GM18498 (cell line): Measurements from ENCODE around the gene TFB1M.

Source experiments
- ATAC-seq: cut with Tn5 transposase; IDR thresholded peaks from one replicate; pipeline ENCODE4 v1.9.1; 2021; ENCODE audit warnings: mild to moderate bottlenecking, moderate library complexity; ENCODE audit not compliant: unreplicated experiment

TFB1M gene

GRCh38 chr6:155212616-155213380, 101.5 kb downstream of the TFB1M start:
- no peak for ATAC-seq

- no peak for ATAC-seq
Measured at GRCh38 chr6:155212106-155212505, 102.2 kb downstream of the TFB1M start.

- ATAC-seq = no peak
Measured at GRCh38 chr6:155207223-155207622, 107.1 kb downstream of the TFB1M start.
